ENCODE results near the gene WNT8B. TPM values are rescaled to one million over a fixed set of nuclear protein-coding genes. Genes with fewer than 3 reads are reported as not detected.

Gene WNT8B
- total and polyA plus RNA-seq, 9 of the 15 experiments (the other 6 are each of a cell fraction or from before 2014, with no cell fraction given), result not detected

- TF ChIP-seq AFF1 (IDR thresholded peaks at IDR 0.05; ENCODE audit: low read depth in 1 of 2, partially characterized antibody in 2 of 2), result peak in 1 of 2 experiments; percentile 45
- 0 out of 2 replicates have a peak, but pooled peaks have one; percentile 37 for TF ChIP-seq ZEB2 (IDR thresholded peaks at IDR 0.05)
- TF ChIP-seq NR0B1 (IDR thresholded peaks at IDR 0.05; ENCODE audit: partially characterized antibody), result no peak
- TF ChIP-seq ATF7 (IDR thresholded peaks at IDR 0.05), result 0 out of 2 replicates have a peak, but pooled peaks have one; percentile 59
- TF ChIP-seq RBFOX2 (IDR thresholded peaks at IDR 0.05; ENCODE audit: low read depth, low read length), result peak; percentile 80
- TF ChIP-seq CEBPG (CRISPR knock-in tag; IDR thresholded peaks at IDR 0.05), result no peak
- TF ChIP-seq CEBPG (tag; conservative IDR thresholded peaks at IDR 0.05 in 1 of 2, IDR thresholded peaks at IDR 0.05 in 1 of 2), result no peak
- peak; percentile 90 for TF ChIP-seq ZNF407 (IDR thresholded peaks at IDR 0.05; ENCODE audit: low read depth)
- TF ChIP-seq DLX4 (CRISPR knock-in tag; IDR thresholded peaks at IDR 0.05), result no peak
- peak; percentile 84 for TF ChIP-seq POLR2G (IDR thresholded peaks at IDR 0.05; ENCODE audit: low read depth, low read length)
- no peak for TF ChIP-seq NR2C2 (CRISPR knock-in tag; IDR thresholded peaks at IDR 0.05)
- TF ChIP-seq NR2C2 (tag; IDR thresholded peaks at IDR 0.05), result peak; percentile 64
Observed at GRCh38 chr10:100529475-100530298, 66.9 kb downstream of the WNT8B start, which contains the start of gene NDUFB8 (continued).
